HepG2 (cell line): ENCODE data around the gene MRPL30. TPM values are rescaled to one million over a fixed set of nuclear protein-coding genes. Genes with fewer than 3 reads are reported as not detected.

Experiments
- CCDC6 ChIP-seq: sonication (generic); formaldehyde crosslinking; IDR thresholded peaks from 2 replicates; pipeline ENCODE4 v1.8.1; 2022; ENCODE audit warnings: mild to moderate bottlenecking, missing genetic modification reagents, moderate library complexity
- CEBPB ChIP-seq: IDR thresholded peaks from 2 replicates; pipeline ENCODE4 v1.6.1; 2011; ENCODE audit warnings: low read depth, low read length, improper control_type of control experiment, borderline replicate concordance
- DBP ChIP-seq: sonication (generic); formaldehyde crosslinking; IDR thresholded peaks from 2 replicates; pipeline ENCODE4 v1.4.0; 2020; ENCODE audit warnings: missing genetic modification reagents; ENCODE audit errors: not compliant biosample characterization
- ELF1 ChIP-seq: sonication (generic); formaldehyde crosslinking; IDR thresholded peaks from 2 replicates; pipeline ENCODE4 v1.4.0; 2020; ENCODE audit warnings: missing genetic modification reagents
- NFE2 ChIP-seq: sonication (generic); formaldehyde crosslinking; IDR thresholded peaks from 2 replicates; pipeline ENCODE4 v1.4.0; 2020; ENCODE audit warnings: missing genetic modification reagents
- NPAS2 ChIP-seq: sonication (generic); formaldehyde crosslinking; IDR thresholded peaks from 2 replicates; pipeline ENCODE4 v1.8.0; 2022; ENCODE audit warnings: mild to moderate bottlenecking, missing genetic modification reagents, borderline replicate concordance
- SKI ChIP-seq: fragments of 450-650 bp; IDR thresholded peaks from one replicate; pipeline ENCODE4 v1.6.1; 2018; ENCODE audit warnings: mild to moderate bottlenecking; ENCODE audit not compliant: partially characterized antibody
- SMC3 ChIP-seq: IDR thresholded peaks from 2 replicates; pipeline ENCODE4 v1.6.1; 2011; ENCODE audit warnings: low read length, improper control_type of control experiment
- TFDP2 ChIP-seq: sonication (generic); formaldehyde crosslinking; IDR thresholded peaks from 2 replicates; pipeline ENCODE4 v1.4.0; 2020; ENCODE audit warnings: missing genetic modification reagents
- ZBTB37 ChIP-seq: sonication (generic); formaldehyde crosslinking; IDR thresholded peaks from 2 replicates; pipeline ENCODE4 v1.4.0; 2020; ENCODE audit warnings: mild to moderate bottlenecking, missing genetic modification reagents
- ZNF10 ChIP-seq: sonication (generic); formaldehyde crosslinking; IDR thresholded peaks from 2 replicates; pipeline ENCODE4 v1.4.0; 2020; ENCODE audit warnings: mild to moderate bottlenecking, low read depth, missing genetic modification reagents, borderline replicate concordance
- ZNF143 ChIP-seq: sonication (generic); formaldehyde crosslinking; IDR thresholded peaks from 2 replicates; pipeline ENCODE4 v1.4.0; 2020; ENCODE audit warnings: missing genetic modification reagents
- ZNF18 ChIP-seq: sonication (generic); formaldehyde crosslinking; IDR thresholded peaks from 2 replicates; pipeline ENCODE4 v1.8.0; 2022; ENCODE audit warnings: mild to moderate bottlenecking, missing genetic modification reagents; ENCODE audit not compliant: insufficient replicate concordance
- ZNF331 ChIP-seq: sonication (generic); formaldehyde crosslinking; IDR thresholded peaks from 2 replicates; pipeline ENCODE4 v1.4.0; 2020; ENCODE audit warnings: missing genetic modification reagents
- ZNF740 ChIP-seq: sonication (generic); formaldehyde crosslinking; IDR thresholded peaks from 2 replicates; pipeline ENCODE4 v1.4.0; 2020; ENCODE audit warnings: missing genetic modification reagents
- ZNF790 ChIP-seq: sonication (generic); formaldehyde crosslinking; IDR thresholded peaks from 2 replicates; pipeline ENCODE4 v1.8.0; 2022; ENCODE audit warnings: missing genetic modification reagents, mild to moderate bottlenecking, borderline replicate concordance
- ZSCAN12 ChIP-seq: sonication (generic); formaldehyde crosslinking; IDR thresholded peaks from 2 replicates; pipeline ENCODE4 v1.9.0; 2021; ENCODE audit warnings: mild to moderate bottlenecking, missing genetic modification reagents
- polyA plus RNA-seq, 8 experiments: library from polyadenylated mRNA; depleted of rRNA in 3 of 8; stranded (reverse) in 7 of 8; unstranded in 1 of 8; fragments of >200 nt; fragmentation: Illumina TruSeq in 4 of 8; extraction: Trizol in 4 of 8; gene quantifications; 2 replicates each; pipeline versions ENCODE4 v1.2.1 to v1.2.3, GENCODE V29; 2011 to 2016; ENCODE audit warnings: low read depth in 4 of 8, missing spikeins in 1 of 8, mixed read lengths in 1 of 8; ENCODE audit not compliant: insufficient read depth in 1 of 8
- total RNA-seq, 5 experiments: library from RNA; depleted of rRNA; stranded (reverse); fragments of >200 nt; fragmentation: Illumina TruSeq; extraction: Trizol; gene quantifications; 2 replicates each; pipeline ENCODE4 v1.2.3, GENCODE V29; 2016; ENCODE audit warnings: low read depth in 1 of 5
- TF ChIP-seq, protein P1 (sequence below): sonication (generic); formaldehyde crosslinking; IDR thresholded peaks from 2 replicates; pipeline ENCODE4 v1.4.0; 2020; ENCODE audit warnings: missing genetic modification reagents
- TF ChIP-seq, protein P2 (sequence below): sonication (generic); formaldehyde crosslinking; IDR thresholded peaks from 2 replicates; pipeline ENCODE4 v1.9.0; 2021; ENCODE audit warnings: missing genetic modification reagents, mild to moderate bottlenecking, borderline replicate concordance

Gene MRPL30
- total and polyA plus RNA-seq, 2 of the 13 experiments (the other 11 are each of a cell fraction or from before 2014, with no cell fraction given) = 30.2 to 75.3 TPM

DNA sequence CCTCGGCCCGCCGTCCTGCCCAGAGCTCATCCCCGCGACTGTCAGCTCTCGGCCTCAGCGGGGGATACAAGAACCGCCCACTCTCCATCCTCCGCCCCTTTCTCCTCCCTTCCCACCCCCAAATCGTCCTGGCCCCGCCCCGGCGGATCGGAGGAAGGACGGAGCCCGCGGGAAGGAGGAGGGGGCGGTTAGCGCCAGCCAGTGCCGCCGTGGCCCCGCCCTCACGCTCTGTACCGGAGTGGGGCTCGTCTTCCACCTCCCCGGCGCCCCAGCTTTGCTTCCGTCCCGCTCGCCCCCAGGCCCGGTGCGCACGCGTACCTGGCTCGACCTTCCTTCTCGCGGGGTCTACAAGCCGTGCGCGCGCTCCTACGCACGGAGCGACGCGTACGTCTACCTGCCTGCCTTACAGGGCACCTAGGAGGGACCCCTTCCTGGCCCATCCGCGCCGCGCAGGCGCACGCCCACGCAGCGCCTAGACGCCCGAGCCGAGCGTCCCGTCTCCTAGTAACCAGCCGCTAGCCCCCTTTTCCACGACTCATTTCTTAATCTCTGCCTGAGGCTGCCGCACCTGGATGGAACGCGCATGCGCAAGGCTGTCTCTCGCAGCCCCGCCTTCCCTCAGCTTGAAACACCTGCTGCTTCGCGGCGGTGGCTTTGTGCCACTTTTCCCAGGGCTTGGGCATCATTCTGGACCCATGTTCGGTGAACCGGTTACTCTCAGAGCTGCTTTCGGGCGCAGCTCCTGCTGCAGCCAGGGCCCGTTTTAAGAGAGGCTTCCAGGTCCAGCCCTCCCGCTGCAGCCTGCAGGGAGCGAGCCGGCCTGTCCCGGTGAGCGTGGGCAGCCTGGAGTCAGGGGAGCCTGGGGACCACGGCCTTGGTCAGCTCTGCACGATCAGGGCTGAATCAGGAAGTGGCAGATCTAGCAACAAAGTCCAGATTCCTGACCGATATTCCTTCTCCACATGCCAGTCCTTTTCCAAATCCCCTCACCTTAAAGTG is 39.6 kb upstream of the MRPL30 start, which contains the start of gene C2orf15 (continued):
- TF ChIP-seq TFDP2 (peak; percentile 40), CCDC6 (CRISPR knock-in tag) (peak; percentile 49), DBP (CRISPR knock-in tag) (peak; percentile 63), ZBTB37 (CRISPR knock-in tag) (no peak), ZNF143 (CRISPR knock-in tag) (peak; percentile 52; the same call in 1 of the 2 replicates), ZNF331 (CRISPR knock-in tag) (peak; percentile 33; the same call in 1 of the 2 replicates), SKI (no peak), NPAS2 (CRISPR knock-in tag) (no peak), ZNF740 (CRISPR knock-in tag) (no peak), ZNF18 (CRISPR knock-in tag) (no peak), SMC3 (no peak), ZSCAN12 (CRISPR knock-in tag) (no peak), ELF1 (peak; percentile 84), ZNF790 (CRISPR knock-in tag) (no peak; the same call in 1 of the 2 replicates), ZNF10 (CRISPR knock-in tag) (no peak), NFE2 (peak; percentile 23; the same call in 1 of the 2 replicates), CEBPB (peak; percentile 63; the same call in 1 of the 2 replicates)
- TF ChIP-seq, protein P1, sequence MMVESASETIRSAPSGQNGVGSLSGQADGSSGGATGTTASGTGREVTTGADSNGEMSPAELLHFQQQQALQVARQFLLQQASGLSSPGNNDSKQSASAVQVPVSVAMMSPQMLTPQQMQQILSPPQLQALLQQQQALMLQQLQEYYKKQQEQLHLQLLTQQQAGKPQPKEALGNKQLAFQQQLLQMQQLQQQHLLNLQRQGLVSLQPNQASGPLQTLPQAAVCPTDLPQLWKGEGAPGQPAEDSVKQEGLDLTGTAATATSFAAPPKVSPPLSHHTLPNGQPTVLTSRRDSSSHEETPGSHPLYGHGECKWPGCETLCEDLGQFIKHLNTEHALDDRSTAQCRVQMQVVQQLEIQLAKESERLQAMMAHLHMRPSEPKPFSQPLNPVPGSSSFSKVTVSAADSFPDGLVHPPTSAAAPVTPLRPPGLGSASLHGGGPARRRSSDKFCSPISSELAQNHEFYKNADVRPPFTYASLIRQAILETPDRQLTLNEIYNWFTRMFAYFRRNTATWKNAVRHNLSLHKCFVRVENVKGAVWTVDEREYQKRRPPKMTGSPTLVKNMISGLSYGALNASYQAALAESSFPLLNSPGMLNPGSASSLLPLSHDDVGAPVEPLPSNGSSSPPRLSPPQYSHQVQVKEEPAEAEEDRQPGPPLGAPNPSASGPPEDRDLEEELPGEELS (CRISPR knock-in tag) = peak; percentile 63
- TF ChIP-seq, protein P2, sequence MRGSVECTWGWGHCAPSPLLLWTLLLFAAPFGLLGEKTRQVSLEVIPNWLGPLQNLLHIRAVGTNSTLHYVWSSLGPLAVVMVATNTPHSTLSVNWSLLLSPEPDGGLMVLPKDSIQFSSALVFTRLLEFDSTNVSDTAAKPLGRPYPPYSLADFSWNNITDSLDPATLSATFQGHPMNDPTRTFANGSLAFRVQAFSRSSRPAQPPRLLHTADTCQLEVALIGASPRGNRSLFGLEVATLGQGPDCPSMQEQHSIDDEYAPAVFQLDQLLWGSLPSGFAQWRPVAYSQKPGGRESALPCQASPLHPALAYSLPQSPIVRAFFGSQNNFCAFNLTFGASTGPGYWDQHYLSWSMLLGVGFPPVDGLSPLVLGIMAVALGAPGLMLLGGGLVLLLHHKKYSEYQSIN (CRISPR knock-in tag) = no peak
